CD14-positive monocyte (primary cell): ENCODE measurements around the gene GOLGA6L7. TPM values are rescaled to one million over a fixed set of nuclear protein-coding genes. Genes with fewer than 3 reads are reported as not detected.

Source experiments
- DNase-seq, 3 donors: peaks; one replicate each; pipeline ENCODE4 v3.0.0-alpha.2; 2011 to 2022
- H2AFZ ChIP-seq: 2 replicates; pipeline ENCODE4 v1.6.0; 2012; ENCODE audit warnings: mild to moderate bottlenecking, low read depth, low read length, inconsistent platforms; ENCODE audit not compliant: insufficient read depth, poor library complexity, severe bottlenecking
- H3K27ac ChIP-seq, 2 donors: 1 replicate in 1 of 2; 2 replicates in 1 of 2; pipeline ENCODE4 v1.5.1; 2012 to 2013; ENCODE audit warnings: low read length in 2 of 2, control low read depth in 1 of 2, inconsistent platforms in 1 of 2, low read depth in 1 of 2, mild to moderate bottlenecking in 1 of 2
- H3K27me3 ChIP-seq, 2 donors: one replicate each; pipeline versions ENCODE4 v1.6.0 to v1.6.1; 2011 to 2013; ENCODE audit warnings: low read length in 2 of 2; ENCODE audit not compliant: control insufficient read depth in 2 of 2, insufficient read depth in 2 of 2
- H3K36me3 ChIP-seq, 2 donors: replicated peaks in 1 of 2; 1 replicate in 1 of 2; 2 replicates in 1 of 2; pipeline versions ENCODE4 v1.5.1 to v1.6.1; 2012 to 2013; ENCODE audit warnings: low read length in 2 of 2, control low read depth in 1 of 2, inconsistent platforms in 1 of 2, mild to moderate bottlenecking in 1 of 2; ENCODE audit not compliant: insufficient read depth in 2 of 2, control insufficient read depth in 1 of 2
- H3K4me1 ChIP-seq, 2 donors: 1 replicate in 1 of 2; 2 replicates in 1 of 2; pipeline versions ENCODE4 v1.5.1 to v1.6.1; 2012 to 2013; ENCODE audit warnings: low read length in 2 of 2, control low read depth in 1 of 2, inconsistent platforms in 1 of 2, mild to moderate bottlenecking in 1 of 2, moderate library complexity in 1 of 2; ENCODE audit not compliant: insufficient read depth in 2 of 2, control insufficient read depth in 1 of 2
- H3K4me2 ChIP-seq: replicated peaks from 2 replicates; pipeline ENCODE3; 2012; ENCODE audit warnings: low read length, moderate library complexity, mild to moderate bottlenecking; ENCODE audit not compliant: poor library complexity, severe bottlenecking; ENCODE audit errors: extremely low read depth
- H3K4me3 ChIP-seq, 3 experiments: fragments of 200-600 bp in 1 of 3; sonication (generic) in 1 of 3; replicated peaks in 1 of 3; 1 replicate in 2 of 3; 2 replicates in 1 of 3; pipeline ENCODE4 v1.5.1; 2011 to 2013; ENCODE audit warnings: low read length in 3 of 3, mild to moderate bottlenecking in 3 of 3, control low read depth in 2 of 3, low read depth in 2 of 3, inconsistent platforms in 1 of 3, moderate library complexity in 1 of 3
- H3K79me2 ChIP-seq: 2 replicates; pipeline ENCODE4 v1.6.0; 2012; ENCODE audit warnings: mild to moderate bottlenecking, control low read depth, inconsistent platforms, low read length, moderate library complexity; ENCODE audit not compliant: insufficient read depth
- H3K9ac ChIP-seq: 2 replicates; pipeline ENCODE4 v1.6.0; 2017; ENCODE audit warnings: low read length, mild to moderate bottlenecking; ENCODE audit not compliant: insufficient read depth, poor library complexity, severe bottlenecking
- H3K9me3 ChIP-seq, 2 donors: replicated peaks in 1 of 2; 1 replicate in 1 of 2; 2 replicates in 1 of 2; pipeline versions ENCODE4 v1.5.1 to v1.6.1; 2012 to 2013; ENCODE audit warnings: low read length in 2 of 2, control low read depth in 1 of 2; ENCODE audit not compliant: control insufficient read depth in 1 of 2, insufficient read depth in 1 of 2
- H4K20me1 ChIP-seq: 2 replicates; pipeline ENCODE4 v1.6.0; 2012; ENCODE audit warnings: mild to moderate bottlenecking, low read length, control low read depth, moderate library complexity; ENCODE audit not compliant: insufficient read depth
- H3K27ac Mint-ChIP-seq, 7 donors: one replicate each; pipeline ENCODE4 v1.8.0; 2020; ENCODE audit warnings: mild to moderate bottlenecking in 7 of 7, mixed read lengths in 7 of 7, moderate library complexity in 6 of 7, inconsistent platforms in 2 of 7
- H3K27me3 Mint-ChIP-seq, 3 donors: one replicate each; pipeline ENCODE4 v1.8.0; 2021 to 2022; ENCODE audit warnings: low read depth in 3 of 3, mild to moderate bottlenecking in 3 of 3, mixed read lengths in 3 of 3, moderate library complexity in 3 of 3, inconsistent platforms in 1 of 3
- H3K36me3 Mint-ChIP-seq, 2 donors: one replicate each; pipeline ENCODE4 v1.8.0; 2020; ENCODE audit warnings: mixed read lengths in 2 of 2, inconsistent platforms in 1 of 2, mild to moderate bottlenecking in 1 of 2
- H3K4me1 Mint-ChIP-seq: one replicate; pipeline ENCODE4 v1.8.0; 2020; ENCODE audit warnings: mild to moderate bottlenecking, mixed read lengths
- H3K4me3 Mint-ChIP-seq, 2 donors: one replicate each; pipeline ENCODE4 v1.8.0; 2020; ENCODE audit warnings: mild to moderate bottlenecking in 2 of 2, mixed read lengths in 2 of 2, moderate library complexity in 1 of 2
- H3K9me3 Mint-ChIP-seq, 7 donors: one replicate each; pipeline ENCODE4 v1.8.0; 2020 to 2022; ENCODE audit warnings: mixed read lengths in 7 of 7, mild to moderate bottlenecking in 6 of 7, moderate library complexity in 6 of 7, inconsistent platforms in 2 of 7
- CTCF ChIP-seq: fragments of 200-600 bp; IDR thresholded peaks from one replicate; pipeline ENCODE4 v1.8.0; 2022; ENCODE audit warnings: antibody characterized with exemption, mild to moderate bottlenecking
- WGBS: methylation state at CpG from one replicate; pipeline ENCODE4 v1.1.5; 2013; ENCODE audit warnings: missing lambda C conversion rate; ENCODE audit not compliant: insufficient coverage; 5-methylcytosine and 5-hydroxymethylcytosine counted together
- intact Hi-C, 2 donors: fragments of 100-400 bp; cut with micrococcal nuclease; formaldehyde crosslinking; loops; one replicate each; pipeline versions ENCODE4 v1.15.0 to v1.15.1; 2023
- polyA plus RNA-seq, 3 donors: library from polyadenylated mRNA; depleted of rRNA in 1 of 3; unstranded in 2 of 3; stranded (reverse) in 1 of 3; fragments of 300-500 nt in 2 of 3; fragments of >200 nt in 1 of 3; fragmentation: Illumina TruSeq in 2 of 3; gene quantifications; 1 replicate in 2 of 3; 2 replicates in 1 of 3; pipeline ENCODE4 v1.2.3, GENCODE V29; 2012 to 2021

The GOLGA6L7 gene
- polyA plus RNA-seq, 3 donors: not detected

- 44% methylated on average over 12 of the region's 12 CpGs for WGBS
- Mint-ChIP-seq H3K4me3 (no peak overlapping the region), H3K9me3 (peaks cover 0 to 2% (median 0%) of the 10 kb centered on the region in 7 donors), H3K36me3 (no peaks in the 10 kb centered on the region), H3K4me1 (peaks cover 6% of the 10 kb centered on the region), H3K27ac (no peak overlapping the region), H3K27me3 (peaks cover 8 to 23% (median 20%) of the 10 kb centered on the region in 3 donors)
- H3K9ac ChIP-seq: no peak overlapping the region
- no peak overlapping the region for H3K27ac ChIP-seq
- intact Hi-C loops: no loop called here
- H4K20me1 ChIP-seq: no peaks in the 10 kb centered on the region
- no peak overlapping the region for H2AFZ ChIP-seq
- H3K4me3 ChIP-seq: no peak overlapping the region
- no peak for DNase-seq
- no peak for TF ChIP-seq CTCF
- H3K36me3 ChIP-seq: no peaks in the 10 kb centered on the region
- H3K4me2 ChIP-seq: no peak overlapping the region
- no peaks in the 10 kb centered on the region for H3K9me3 ChIP-seq
- H3K79me2 ChIP-seq: no peaks in the 10 kb centered on the region
- H3K27me3 ChIP-seq: peaks cover 0 to 6% of the 10 kb centered on the region in 2 donors
- no peaks in the 10 kb centered on the region for H3K4me1 ChIP-seq
Observed at GRCh38 chr15:28892789-28893610, 44.6 kb upstream of the GOLGA6L7 start.

GRCh38 chr15:28891588-28891987 is 43.1 kb upstream of the GOLGA6L7 start:
- Histone ChIP-seq H3K27ac (no peak overlapping the region), H3K4me3 (no peak overlapping the region), H3K4me1 (peaks cover 0 to 2% of the 10 kb centered on the region in 2 donors), H3K27me3 (peaks cover 6 to 20% of the 10 kb centered on the region in 2 donors), H3K79me2 (no peaks in the 10 kb centered on the region), H3K9ac (no peak overlapping the region), H3K36me3 (no peaks in the 10 kb centered on the region), H3K9me3 (no peaks in the 10 kb centered on the region), H4K20me1 (no peaks in the 10 kb centered on the region), H2AFZ (no peak overlapping the region), H3K4me2 (no peak overlapping the region)
- intact Hi-C loops: no loop called here
- Mint-ChIP-seq H3K36me3 (no peaks in the 10 kb centered on the region), H3K9me3 (peaks cover 0 to 5% (median 2%) of the 10 kb centered on the region in 7 donors), H3K4me1 (peaks cover 10% of the 10 kb centered on the region), H3K27me3 (peaks cover 22 to 37% (median 31%) of the 10 kb centered on the region in 3 donors), H3K4me3 (no peak overlapping the region), H3K27ac (no peak overlapping the region)
- DNase-seq: no peak
- no peak for TF ChIP-seq CTCF
- WGBS: 84% methylated on average over 2 of the region's 6 CpGs
